ENCODE data around the gene RAB8B.

GRCh38 chr15:63238171-63238570 is 48.8 kb downstream of the RAB8B start:
- no peak for TF ChIP-seq CTCF (IDR thresholded peaks at IDR 0.05; ENCODE audit: poor library complexity, severe bottlenecking)
- no peak for TF ChIP-seq POLR2AphosphoS5 (IDR thresholded peaks at IDR 0.05)
- TF ChIP-seq TAF1 (IDR thresholded peaks at IDR 0.05; ENCODE audit: low read depth) = no peak

Measured in neural cell (in vitro differentiated cells).